ENCODE measurements around the gene INTU.
A peak's percentile ranks its signal among the peaks of the same experiment; 100 is the strongest.

The INTU gene

GRCh38 chr4:127698789-127699200 lies 66.0 kb downstream of the INTU start:
- no peak for TF ChIP-seq CTCF (IDR thresholded peaks at IDR 0.05; ENCODE audit: low read depth, low read length)
- DNase-seq (ENCODE audit: low read depth in 2 of 2), result peak; percentile 83 to 96
- no peak overlapping the region for H3K4me3 ChIP-seq (replicated peaks in 1 of 2; ENCODE audit: low read depth in 2 of 2, low read length in 2 of 2)

GRCh38 chr4:127708985-127709384 lies 76.2 kb downstream of the INTU start:
- TF ChIP-seq CTCF (IDR thresholded peaks at IDR 0.05; ENCODE audit: low read depth, low read length), result no peak
- H3K4me3 ChIP-seq (replicated peaks in 1 of 2; ENCODE audit: low read depth in 2 of 2, low read length in 2 of 2), result no peak overlapping the region
- DNase-seq (ENCODE audit: low read depth in 2 of 2), result peak; percentile 80 to 95

GRCh38 chr4:127709456-127709855 lies 76.7 kb downstream of the INTU start:
- no peak overlapping the region for H3K4me3 ChIP-seq (replicated peaks in 1 of 2; ENCODE audit: low read depth in 2 of 2, low read length in 2 of 2)

GRCh38 chr4:127730142-127730913 lies 97.6 kb downstream of the INTU start, which contains the start of gene SLC25A31:
Gene SLC25A31 (plus strand): TSS chr4:127730400. CDS start chr4:127730546, 146 bp downstream.
- no peak within 1 kb of the TSS for H3K4me3 ChIP-seq (replicated peaks in 1 of 2; ENCODE audit: low read depth in 2 of 2, low read length in 2 of 2)
- no peak for TF ChIP-seq CTCF (IDR thresholded peaks at IDR 0.05; ENCODE audit: low read depth, low read length)
- no peak for DNase-seq (ENCODE audit: low read depth in 2 of 2)

More at GRCh38 chr4:127709456-127709855, 76.7 kb downstream of the INTU start:
- DNase-seq (ENCODE audit: low read depth in 2 of 2), result peak; percentile 15 to 42
- TF ChIP-seq CTCF (IDR thresholded peaks at IDR 0.05; ENCODE audit: low read depth, low read length), result no peak

GRCh38 chr4:127731406-127731805 lies 98.6 kb downstream of the INTU start:
- TF ChIP-seq CTCF (IDR thresholded peaks at IDR 0.05; ENCODE audit: low read depth, low read length), result no peak
- DNase-seq (ENCODE audit: low read depth in 2 of 2), result no peak

GRCh38 chr4:127732623-127733328 lies 100.0 kb downstream of the INTU start:
- peak; percentile 50 for TF ChIP-seq CTCF (IDR thresholded peaks at IDR 0.05; ENCODE audit: low read depth, low read length)

More at GRCh38 chr4:127731406-127731805, 98.6 kb downstream of the INTU start:
- no peak overlapping the region for H3K4me3 ChIP-seq (replicated peaks in 1 of 2; ENCODE audit: low read depth in 2 of 2, low read length in 2 of 2)

More at GRCh38 chr4:127732623-127733328, 100.0 kb downstream of the INTU start:
- no peak overlapping the region for H3K4me3 ChIP-seq (replicated peaks in 1 of 2; ENCODE audit: low read depth in 2 of 2, low read length in 2 of 2)
- DNase-seq (ENCODE audit: low read depth in 2 of 2), result peak; percentile 68 to 70

All from cardiac fibroblast (primary cell).